Measurements from ENCODE around the gene CBFA2T2. TPM values are rescaled to one million over a fixed set of nuclear protein-coding genes. Genes with fewer than 3 reads are reported as not detected.

The CBFA2T2 gene
- total and polyA plus RNA-seq, 2 donors (not counting 3 experiments of a cell fraction or from before 2014, with no cell fraction given) = 10.7 to 12.1 TPM

DNA sequence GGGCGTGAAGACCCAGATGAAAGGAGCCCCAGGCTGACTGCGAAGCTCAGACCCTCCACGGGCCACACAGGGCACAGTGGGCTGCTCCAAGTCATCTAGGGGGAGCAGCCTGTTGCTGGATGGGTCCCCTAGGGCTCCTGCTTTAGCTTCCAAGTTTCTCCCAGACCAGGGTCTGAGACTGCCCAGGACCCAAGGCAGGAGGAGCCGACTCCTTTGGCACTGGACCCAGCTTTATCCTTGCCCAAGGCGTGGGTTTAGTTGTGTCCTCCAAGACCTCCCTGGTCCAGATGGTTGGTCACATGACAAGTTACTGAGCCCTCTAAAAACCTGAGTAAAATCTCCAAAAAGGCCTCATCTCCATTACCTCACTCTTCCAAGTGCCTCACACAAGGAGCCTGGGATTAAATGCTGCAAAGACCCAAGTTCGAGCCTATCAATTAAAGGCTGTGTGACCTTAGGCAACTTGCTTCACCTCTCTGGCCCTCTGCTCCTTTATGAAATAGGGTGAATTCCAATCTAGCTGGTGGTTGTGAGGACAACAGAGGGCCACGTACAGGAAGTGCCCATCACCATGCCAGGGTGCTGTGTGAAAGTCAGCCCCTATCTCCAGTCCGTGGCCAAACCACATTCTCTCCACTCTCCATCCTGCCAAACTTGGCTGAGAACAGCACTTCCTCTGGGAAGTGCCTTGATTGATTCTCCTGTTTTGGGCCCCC, 181.8 kb downstream of the CBFA2T2 start:
- Histone ChIP-seq H3K79me2 (ENCODE audit: control insufficient read depth, insufficient read depth, low read length) (no peaks in the 10 kb centered on the region), H3K27ac (ENCODE audit: insufficient read depth, low read depth, low read length) (no peak overlapping the region), H3K9ac (replicated peaks; ENCODE audit: extremely low read depth, insufficient read depth, low read length) (no peak overlapping the region), H2AFZ (ENCODE audit: low read depth, low read length) (no peak overlapping the region), H3K4me3 (replicated peaks in 1 of 3; ENCODE audit: insufficient read depth in 1 of 3, low read depth in 1 of 3, low read length in 3 of 3) (no peak overlapping the region), H3K4me2 (ENCODE audit: insufficient read depth, low read length) (no peak overlapping the region), H4K20me1 (replicated peaks; ENCODE audit: control insufficient read depth, extremely low read depth, insufficient read depth, low read length) (no peaks in the 10 kb centered on the region), H3K9me3 (replicated peaks; ENCODE audit: control insufficient read depth, insufficient read depth, low read length) (no peaks in the 10 kb centered on the region), H3K4me1 (ENCODE audit: control insufficient read depth, extremely low read depth, insufficient read depth, low read length) (peaks cover 20% of the 10 kb centered on the region), H3K27me3 (ENCODE audit: control insufficient read depth in 2 of 2, insufficient read depth in 2 of 2, low read length in 2 of 2) (no peaks in the 10 kb centered on the region), H3K36me3 (ENCODE audit: control insufficient read depth in 2 of 2, extremely low read depth in 1 of 2, insufficient read depth in 2 of 2, low read length in 2 of 2) (peaks cover 0 to 2% of the 10 kb centered on the region in 2 experiments), H3K9me1 (replicated peaks; ENCODE audit: control insufficient read depth, extremely low read depth, insufficient read depth, low read length) (no peaks in the 10 kb centered on the region)
- BruUV-seq (replicated peaks) = no TSS peak
- intact Hi-C loops (cut with micrococcal nuclease) = no loop called here
- POLR2A ChIA-PET = no interaction called here
- FAIRE-seq = no peak
- dilution Hi-C loops (cut with MboI; ENCODE audit: extremely low pct_ligation_motif_present, low sequenced_read_pairs) = no loop called here
- no peak for DNase-seq (ENCODE audit: low read depth, low spot score)
- CTCF ChIA-PET = interaction anchor here (1.0 to 1.4 kb wide), 4 partner anchors 12 to 214 kb away, joined by 3 to 4 read pairs (median 4); partner anchors contain the start of gene ZNF341
- TF ChIP-seq, protein P1, sequence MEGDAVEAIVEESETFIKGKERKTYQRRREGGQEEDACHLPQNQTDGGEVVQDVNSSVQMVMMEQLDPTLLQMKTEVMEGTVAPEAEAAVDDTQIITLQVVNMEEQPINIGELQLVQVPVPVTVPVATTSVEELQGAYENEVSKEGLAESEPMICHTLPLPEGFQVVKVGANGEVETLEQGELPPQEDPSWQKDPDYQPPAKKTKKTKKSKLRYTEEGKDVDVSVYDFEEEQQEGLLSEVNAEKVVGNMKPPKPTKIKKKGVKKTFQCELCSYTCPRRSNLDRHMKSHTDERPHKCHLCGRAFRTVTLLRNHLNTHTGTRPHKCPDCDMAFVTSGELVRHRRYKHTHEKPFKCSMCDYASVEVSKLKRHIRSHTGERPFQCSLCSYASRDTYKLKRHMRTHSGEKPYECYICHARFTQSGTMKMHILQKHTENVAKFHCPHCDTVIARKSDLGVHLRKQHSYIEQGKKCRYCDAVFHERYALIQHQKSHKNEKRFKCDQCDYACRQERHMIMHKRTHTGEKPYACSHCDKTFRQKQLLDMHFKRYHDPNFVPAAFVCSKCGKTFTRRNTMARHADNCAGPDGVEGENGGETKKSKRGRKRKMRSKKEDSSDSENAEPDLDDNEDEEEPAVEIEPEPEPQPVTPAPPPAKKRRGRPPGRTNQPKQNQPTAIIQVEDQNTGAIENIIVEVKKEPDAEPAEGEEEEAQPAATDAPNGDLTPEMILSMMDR (IDR thresholded peaks at IDR 0.05; ENCODE audit: extremely low read depth in 1 of 2, insufficient read depth in 1 of 2, low read depth in 1 of 2, low read length in 2 of 2) = no peak
- TF ChIP-seq, protein P2, sequence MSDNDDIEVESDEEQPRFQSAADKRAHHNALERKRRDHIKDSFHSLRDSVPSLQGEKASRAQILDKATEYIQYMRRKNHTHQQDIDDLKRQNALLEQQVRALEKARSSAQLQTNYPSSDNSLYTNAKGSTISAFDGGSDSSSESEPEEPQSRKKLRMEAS (IDR thresholded peaks at IDR 0.05; ENCODE audit: insufficient read depth, insufficient read length) = no peak
- TF ChIP-seq EZH2 (IDR thresholded peaks at IDR 0.05; ENCODE audit: borderline replicate concordance, low read depth, low read length, severe bottlenecking) (no peak), POLR2A (IDR thresholded peaks at IDR 0.05; ENCODE audit: low read depth, low read length) (no peak), GATA2 (IDR thresholded peaks at IDR 0.05; ENCODE audit: insufficient read depth, insufficient read length, low read depth, low read length) (no peak), FOS (IDR thresholded peaks at IDR 0.05; ENCODE audit: borderline replicate concordance, insufficient read depth, low read length) (no peak)
